GM18951 (cell line): ENCODE results near the gene CCL21.
"Not testable (repeated sequence)": the region's sequence is repeated elsewhere in the genome, so short reads cannot be mapped to it uniquely, and the experiment has no call there.

Experiments
- POLR2A ChIP-seq: IDR thresholded peaks from 4 replicates; pipeline ENCODE4 v1.6.1; 2011; ENCODE audit warnings: mild to moderate bottlenecking; ENCODE audit not compliant: insufficient read length, insufficient read depth; ENCODE audit errors: extremely low read depth
- in situ Hi-C: fragments of 300-500 bp; cut with MboI; formaldehyde crosslinking; loops from one replicate; pipeline ENCODE4 v1.12.0; 2022; ENCODE audit warnings: low sequenced_read_pairs, mixed read lengths, inconsistent platforms; ENCODE audit not compliant: unreplicated experiment

The CCL21 gene

DNA sequence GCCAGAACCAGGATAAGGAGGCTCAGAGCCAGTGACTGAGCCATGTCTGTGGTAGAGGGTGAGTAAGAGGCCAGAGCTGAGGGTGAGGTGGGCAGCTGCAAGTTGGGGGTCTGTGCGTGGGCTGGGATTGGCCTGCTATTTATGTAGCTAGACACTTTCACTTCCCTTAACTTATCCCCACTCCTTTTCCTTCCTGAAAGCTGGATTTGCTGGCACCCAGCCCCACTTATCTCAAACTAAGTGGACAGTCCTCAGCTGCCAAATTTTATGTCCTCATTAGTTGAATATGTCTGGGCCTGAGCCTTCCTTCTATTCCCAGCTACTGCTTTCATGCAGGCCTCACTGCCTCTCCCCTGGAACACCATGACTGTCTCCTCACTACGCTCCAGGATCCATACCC lies at the start of gene CCL21:
Gene CCL21 (minus strand): TSS at position 114 of the 400 bp plus-strand sequence. CDS start 70 bp downstream, at position 44.
- TF ChIP-seq POLR2A = no peak
- in situ Hi-C loops = no loop called here

- in situ Hi-C loops = no loop called here
These were observed 49.6 kb upstream of the CCL21 start for GRCh38 chr9:34759432-34760134.

DNA sequence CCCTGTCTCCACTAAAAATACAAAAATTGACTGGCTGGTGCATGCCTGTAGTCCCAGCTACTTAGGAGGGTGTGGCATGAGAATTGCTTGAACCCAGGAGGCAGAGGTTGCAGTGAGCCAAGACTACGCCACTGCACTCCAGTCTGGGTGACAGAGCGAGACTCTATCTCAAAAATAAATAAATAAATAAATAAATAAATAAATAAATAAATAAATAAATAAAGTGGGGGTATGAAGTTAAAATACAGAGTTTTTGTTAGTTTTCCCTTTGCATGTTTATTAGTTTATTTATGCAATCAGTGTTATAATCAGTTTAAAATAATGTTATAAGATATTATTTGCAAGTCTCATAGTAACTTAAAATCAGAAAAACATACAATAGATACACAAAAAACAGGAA lies 40.4 kb upstream of the CCL21 start:
- in situ Hi-C loops = not testable (repeated sequence)

More at GRCh38 chr9:34759432-34760134, 49.6 kb upstream of the CCL21 start:
- TF ChIP-seq POLR2A = no peak

DNA sequence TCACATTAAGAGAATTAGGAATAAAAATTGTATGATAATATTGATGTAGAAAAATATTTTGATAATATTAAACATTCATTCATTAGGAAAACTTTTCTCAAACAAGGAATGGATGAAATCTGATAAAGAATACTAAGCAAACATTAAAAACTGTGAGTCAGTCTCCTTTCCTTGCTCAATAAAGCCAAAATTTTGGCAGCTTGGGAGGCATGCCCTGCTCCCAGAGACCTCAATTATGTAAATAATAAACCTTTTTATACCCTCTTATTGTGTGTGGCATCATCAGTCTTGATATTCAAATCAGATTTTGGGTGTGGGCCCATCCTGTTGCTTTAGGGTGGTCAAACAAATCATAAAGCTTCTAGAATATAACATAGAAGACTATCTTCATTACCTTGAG lies 36.6 kb upstream of the CCL21 start:
- in situ Hi-C loops = no loop called here
- no peak for TF ChIP-seq POLR2A

- in situ Hi-C loops = no loop called here
- no peak for TF ChIP-seq POLR2A
These were observed 34.6 kb upstream of the CCL21 start for GRCh38 chr9:34744295-34745221.

- in situ Hi-C loops = no loop called here
- TF ChIP-seq POLR2A = no peak
These were observed 32.8 kb upstream of the CCL21 start for GRCh38 chr9:34742710-34743109.

- in situ Hi-C loops = no loop called here
- no peak for TF ChIP-seq POLR2A
These were observed 31.7 kb upstream of the CCL21 start for GRCh38 chr9:34741628-34742027.

GRCh38 chr9:34740176-34740575 lies 30.2 kb upstream of the CCL21 start:
- in situ Hi-C loops = not testable (repeated sequence)

DNA sequence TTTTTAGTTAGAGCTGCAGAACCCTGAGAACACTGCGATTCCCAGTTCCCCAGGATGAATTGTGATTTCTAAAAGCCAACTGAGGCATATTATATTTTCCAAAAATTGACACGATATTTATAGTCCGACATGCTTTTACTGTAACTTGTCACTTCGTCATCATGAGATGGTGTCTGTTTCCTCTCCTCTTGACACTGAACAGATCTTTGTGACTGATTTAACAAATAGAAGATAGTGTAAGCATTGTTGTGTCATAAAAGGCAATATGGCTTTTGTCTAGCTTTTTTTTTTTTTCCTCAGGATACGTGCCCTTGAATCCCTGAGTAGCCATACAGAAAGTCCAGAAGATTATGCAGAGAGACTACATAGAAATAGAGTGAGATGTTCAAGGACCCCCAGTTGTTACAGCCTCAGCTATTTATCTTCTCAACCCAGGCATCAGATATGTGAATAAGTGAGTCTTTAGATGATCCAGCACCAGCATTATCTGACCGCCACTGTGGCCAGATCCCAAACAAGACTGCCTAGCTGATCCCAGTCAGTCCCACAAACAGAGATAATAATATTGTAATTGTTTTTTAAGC lies 27.8 kb upstream of the CCL21 start:
- in situ Hi-C loops = no loop called here
- no peak for TF ChIP-seq POLR2A

DNA sequence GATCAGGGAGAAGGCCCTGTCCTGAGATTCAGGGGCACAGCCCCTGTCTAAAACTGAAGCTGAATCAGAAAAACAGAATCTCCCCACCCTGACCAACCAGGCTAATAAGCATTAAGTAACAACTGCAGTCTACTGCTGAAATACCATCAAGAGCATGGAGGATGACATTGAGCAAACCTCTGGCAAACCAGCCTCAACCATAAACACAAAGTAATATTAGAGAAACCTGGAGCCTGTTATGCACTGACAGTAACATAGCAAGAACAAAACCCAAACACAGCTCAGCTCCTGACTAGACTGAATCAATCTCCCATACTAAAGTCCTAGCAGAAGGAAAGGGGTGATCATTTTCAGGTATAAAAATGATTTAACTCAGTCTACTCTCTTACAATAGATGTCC lies 24.8 kb upstream of the CCL21 start:
- TF ChIP-seq POLR2A = no peak
- in situ Hi-C loops = no loop called here

GRCh38 chr9:34732886-34733285 lies 22.9 kb upstream of the CCL21 start:
- TF ChIP-seq POLR2A = no peak
- in situ Hi-C loops = no loop called here

- no peak for TF ChIP-seq POLR2A
- in situ Hi-C loops = no loop called here
These were observed 22.5 kb upstream of the CCL21 start for GRCh38 chr9:34732478-34732877.

DNA sequence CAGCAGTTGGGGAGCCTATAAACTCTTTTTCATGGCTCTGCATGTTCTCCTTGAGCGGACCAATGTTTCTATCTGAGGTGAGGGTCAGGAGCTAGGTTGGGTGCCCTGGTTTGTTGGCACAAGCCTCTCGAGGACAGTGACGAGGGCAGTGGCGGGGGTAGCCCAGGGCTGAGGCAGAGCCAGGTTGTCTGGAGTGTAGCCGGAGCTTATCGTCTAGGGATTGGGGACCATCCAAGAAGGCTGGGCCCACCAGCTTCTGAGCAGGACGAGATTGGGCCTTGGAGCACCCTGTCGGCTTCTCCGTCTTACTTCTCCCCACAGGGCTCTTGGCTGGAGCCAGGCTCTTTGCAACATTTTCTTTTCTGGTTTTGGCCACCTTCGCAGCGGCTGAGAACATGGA lies 13.2 kb upstream of the CCL21 start:
- in situ Hi-C loops = no loop called here
- no peak for TF ChIP-seq POLR2A

GRCh38 chr9:34719769-34720025 lies 9.8 kb upstream of the CCL21 start:
- in situ Hi-C loops = not testable (repeated sequence)
